LHCN-M2 (cell line): ENCODE measurements around the gene TYROBP. TPM values are rescaled to one million over a fixed set of nuclear protein-coding genes. Genes with fewer than 3 reads are reported as not detected.
"Not testable (repeated sequence)": the region's sequence is repeated elsewhere in the genome, so short reads cannot be mapped to it uniquely, and the experiment has no call there.

ENCODE experiments used
- DNase-seq: peaks from one replicate; pipeline ENCODE4 v3.0.0-alpha.2; 2012; ENCODE audit warnings: low read depth
- polyA plus RNA-seq: library from polyadenylated mRNA; unstranded; fragments of >200 nt; gene quantifications from one replicate; pipeline ENCODE4 v1.2.1, GENCODE V29; 2012; ENCODE audit warnings: missing spikeins
- total RNA-seq: library from RNA; depleted of rRNA; stranded (reverse); fragments of >200 nt; gene quantifications from 2 replicates; pipeline ENCODE4 v1.2.3, GENCODE V29; 2014; rRNA removed

The TYROBP gene
- total RNA-seq: not detected in 2 replicates
- not detected for polyA plus RNA-seq

DNA sequence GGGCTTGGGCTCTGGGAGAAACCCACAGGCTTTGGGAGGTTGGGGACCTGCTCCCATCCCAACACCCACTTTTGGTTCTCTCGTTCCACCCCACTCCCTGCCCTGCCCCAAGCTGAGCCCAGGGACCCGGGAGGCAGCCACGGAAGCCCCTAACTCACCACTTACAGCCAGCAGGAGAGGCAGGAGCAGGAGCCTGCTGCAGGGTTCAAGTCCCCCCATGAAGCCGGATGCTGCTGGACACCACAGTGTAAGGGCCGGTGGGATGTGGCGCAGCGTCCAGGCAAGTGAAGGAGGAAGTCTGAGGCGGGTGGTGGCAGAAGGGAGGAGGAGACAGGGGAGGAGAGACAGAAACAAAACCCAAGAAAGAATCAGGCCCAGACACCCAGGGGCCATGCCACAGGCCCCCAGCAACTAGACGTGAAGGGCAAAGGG is at the start of gene TYROBP:
Gene TYROBP (minus strand): TSS at position 286 of the 432 bp plus-strand sequence. CDS start 67 bp downstream, at position 219.
- no peak for DNase-seq

DNA sequence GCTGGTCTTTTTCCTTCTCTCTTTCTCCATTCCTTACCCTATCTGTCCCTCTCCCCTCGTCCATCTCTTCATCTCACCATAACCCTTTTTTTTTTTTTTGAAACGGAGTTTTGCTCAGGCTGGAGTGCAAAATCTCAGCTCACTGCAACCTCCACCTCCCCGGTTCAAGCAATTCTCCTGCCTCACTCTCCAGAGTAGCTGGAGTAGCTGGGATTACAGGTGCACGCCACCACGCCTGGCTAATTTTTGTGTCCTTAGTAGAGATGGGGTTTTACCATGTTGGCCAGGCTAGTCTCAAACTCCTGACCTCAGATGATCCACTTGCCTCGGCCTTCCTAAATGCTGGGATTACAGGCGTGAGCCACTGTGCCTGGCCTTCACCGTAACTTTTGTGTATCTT is 49.3 kb upstream of the TYROBP start:
- DNase-seq: not testable (repeated sequence)

DNA sequence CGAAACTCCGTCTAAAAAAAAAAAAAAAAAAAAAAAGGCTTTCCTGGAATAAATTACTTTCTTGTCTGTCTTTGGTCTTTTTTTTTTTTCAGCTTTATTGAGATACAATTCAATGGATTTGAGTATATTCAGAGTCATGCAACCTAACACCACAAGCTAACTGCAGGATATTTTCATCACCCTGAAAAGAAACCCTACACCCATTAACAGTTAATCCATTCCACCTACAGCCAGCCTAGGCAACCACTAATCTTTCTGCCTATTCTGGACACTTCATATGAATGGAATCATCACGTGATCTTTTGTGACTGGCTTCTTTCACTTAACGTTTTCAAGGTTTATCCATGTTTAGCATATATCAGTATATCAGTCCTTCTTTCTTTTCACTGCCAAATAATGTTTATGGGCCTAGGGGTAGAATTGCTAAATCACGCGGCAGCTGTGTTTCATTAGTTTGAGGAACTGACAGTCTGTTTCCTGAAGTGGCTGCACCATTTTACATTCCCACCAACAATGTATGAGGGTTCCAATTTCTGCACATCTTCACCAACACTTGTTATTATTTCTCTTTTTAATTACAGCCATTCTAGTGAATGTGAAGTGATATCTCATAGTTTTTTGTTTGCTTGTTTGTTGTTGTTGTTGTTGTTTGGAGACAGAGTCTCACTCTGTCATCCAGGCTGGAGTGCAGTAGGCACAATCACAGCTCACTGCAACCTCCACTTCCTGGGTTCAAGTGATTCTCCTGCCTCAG is 48.0 kb upstream of the TYROBP start:
- DNase-seq: peak; percentile 31

DNA sequence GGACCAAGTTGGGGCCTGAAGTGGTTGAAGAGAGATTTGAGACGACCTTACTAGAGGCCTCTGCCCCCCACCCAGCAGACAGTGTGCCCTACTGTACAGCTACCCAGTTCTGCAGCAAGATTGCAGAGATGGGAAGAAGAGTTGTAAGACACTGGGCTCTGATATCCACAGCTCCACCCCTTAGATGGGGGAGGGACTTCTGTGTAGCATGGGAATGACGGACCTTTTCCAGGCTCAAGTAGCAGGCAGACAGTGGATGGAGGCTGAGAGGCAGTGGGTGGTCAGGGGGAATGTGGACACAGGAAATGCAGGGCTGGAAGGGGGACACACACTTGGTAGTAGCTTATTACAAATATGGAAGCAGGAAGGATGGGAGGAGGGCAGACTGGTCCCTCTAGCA is 41.0 kb upstream of the TYROBP start:
- no peak for DNase-seq

DNA sequence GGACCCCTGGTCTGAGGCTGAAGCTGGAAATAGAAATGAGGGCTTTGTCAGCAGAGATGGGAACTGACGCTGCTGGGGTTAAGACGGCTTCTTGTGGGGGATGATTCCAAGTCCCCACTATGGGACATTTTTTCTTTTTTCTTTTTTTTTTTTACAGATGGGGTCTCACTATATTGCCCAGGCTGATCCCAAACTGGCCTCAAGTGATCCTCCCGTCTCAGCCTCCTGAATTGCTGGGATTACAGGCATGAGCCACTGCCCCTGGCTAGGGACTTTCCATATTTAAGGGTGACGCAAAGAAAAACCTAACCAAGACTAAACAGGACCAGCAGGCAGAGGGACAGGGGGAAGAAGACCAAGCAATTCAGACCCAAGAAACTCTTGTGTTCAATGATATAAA is 38.1 kb upstream of the TYROBP start:
- no peak for DNase-seq

DNA sequence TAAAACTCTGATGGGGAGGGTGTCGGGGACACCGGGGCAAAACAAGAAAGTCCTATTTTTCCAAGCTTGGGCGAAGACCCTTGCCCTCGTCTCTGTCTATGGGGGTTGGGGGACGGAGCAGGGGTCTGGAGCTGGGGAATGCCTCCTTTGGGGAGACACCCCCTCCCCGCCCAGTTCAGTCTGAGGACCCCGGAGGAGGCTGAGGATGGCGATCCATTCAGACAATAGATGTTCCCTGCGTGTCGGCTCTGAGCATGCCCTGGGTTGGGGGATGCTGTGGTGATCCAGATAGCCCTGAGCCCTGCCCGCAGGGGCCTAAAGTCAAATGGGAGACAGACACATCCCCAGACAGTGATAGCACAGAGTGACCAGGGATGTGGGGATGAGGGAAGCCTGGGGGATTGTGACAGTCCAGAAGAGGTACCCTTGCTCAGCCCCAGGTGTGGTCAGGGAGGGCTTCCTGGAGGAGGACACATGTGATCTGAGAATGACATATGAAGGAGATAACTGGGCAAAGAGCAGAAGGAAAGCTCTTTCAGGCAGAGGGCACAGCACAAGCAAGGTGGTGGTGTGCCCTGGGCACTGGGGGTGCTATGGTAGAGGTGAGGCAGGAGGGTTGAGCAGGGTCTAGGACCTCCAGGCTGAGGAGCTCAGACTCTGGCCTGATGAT is 37.2 kb upstream of the TYROBP start:
- no peak for DNase-seq

GRCh38 chr19:35944556-35944955 is 36.5 kb upstream of the TYROBP start:
- no peak for DNase-seq

DNA sequence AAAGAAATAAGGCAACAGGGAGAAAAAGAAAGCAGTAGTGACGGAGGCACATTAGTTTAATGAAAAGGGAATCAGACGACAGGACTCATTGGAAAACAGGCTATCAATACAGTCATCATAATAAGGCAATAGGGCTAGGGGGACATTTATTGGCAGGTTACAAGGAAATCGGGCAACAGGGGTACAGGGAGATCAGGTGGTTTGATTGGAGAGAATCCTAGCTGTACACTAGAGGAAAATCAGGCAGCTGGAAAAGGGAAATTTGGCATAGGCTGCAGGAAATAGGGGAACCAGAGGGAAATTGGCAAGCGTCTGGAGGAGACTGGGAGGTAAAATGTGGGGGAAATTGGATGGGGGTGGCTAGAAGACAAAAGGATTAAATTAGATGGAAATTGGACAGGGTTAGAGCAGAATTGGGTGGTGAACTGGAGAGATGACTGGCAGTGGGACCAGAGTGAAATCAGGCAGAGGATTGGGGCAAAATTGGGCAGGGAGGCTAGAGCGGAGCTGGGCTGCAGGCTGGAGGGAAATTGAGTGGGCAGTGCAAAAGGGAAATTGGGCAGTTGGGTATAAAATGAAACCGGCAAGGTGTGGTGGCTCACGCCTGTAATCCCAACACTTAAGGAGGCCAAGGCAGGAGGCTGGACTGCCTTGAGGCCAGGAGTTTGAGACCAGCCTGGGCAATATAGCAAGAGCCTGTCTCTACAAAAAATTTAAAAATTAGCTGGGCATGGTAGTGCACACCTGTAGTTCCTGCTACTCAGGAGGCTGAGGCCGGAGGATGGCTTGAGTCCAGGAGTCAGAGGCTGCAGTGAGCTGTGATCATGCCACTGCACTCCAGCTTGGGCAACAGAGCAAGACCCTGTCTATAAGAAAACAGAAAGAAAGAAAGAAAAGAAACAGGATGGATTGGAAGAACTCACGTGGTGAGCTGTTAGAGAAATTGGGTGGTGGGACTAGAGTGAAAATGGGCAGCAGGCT is 35.5 kb upstream of the TYROBP start:
- DNase-seq: no peak

DNA sequence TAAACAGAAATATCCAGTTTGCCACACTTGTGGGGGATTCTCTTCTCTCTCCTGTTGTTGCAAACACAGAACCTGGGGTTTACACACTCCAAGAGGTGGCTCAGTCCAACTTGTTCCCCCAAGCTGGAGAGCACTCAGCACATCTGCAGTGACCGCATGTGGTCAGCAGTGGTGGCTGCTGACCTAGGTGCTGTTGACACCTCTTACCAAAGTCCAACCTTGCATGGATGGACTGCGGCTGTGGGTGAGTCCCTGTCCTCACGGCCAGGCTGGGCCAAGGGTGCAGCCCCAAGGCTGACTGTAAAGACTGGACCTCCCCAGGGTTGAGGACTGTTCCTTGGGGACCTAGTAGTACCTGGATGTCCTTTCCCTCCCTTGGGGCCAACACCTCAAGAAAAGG is 34.1 kb upstream of the TYROBP start:
- DNase-seq: no peak

DNA sequence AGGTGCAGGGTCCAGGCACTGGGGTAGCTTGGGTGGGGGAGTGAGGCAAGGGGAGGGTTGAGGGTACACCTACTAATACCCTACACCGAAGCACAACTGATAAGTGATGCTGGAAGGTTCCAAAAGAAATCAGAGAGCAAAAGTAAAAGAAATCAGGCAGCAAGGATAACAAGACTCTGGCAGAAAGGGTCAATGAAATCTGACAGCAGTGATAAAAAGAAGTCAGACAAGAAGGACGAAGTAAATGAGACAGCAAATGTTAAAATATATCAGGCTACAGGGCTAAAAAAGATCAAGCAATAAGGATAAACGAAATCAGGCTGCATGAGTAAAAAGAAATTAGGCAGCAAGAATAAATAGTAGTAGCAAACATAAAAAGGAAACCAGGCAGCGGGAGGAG is 32.7 kb upstream of the TYROBP start:
- no peak for DNase-seq

- no peak for DNase-seq
These were observed 32.1 kb upstream of the TYROBP start for GRCh38 chr19:35940078-35940775.

GRCh38 chr19:35939307-35940077 is 31.4 kb upstream of the TYROBP start:
- DNase-seq: no peak

DNA sequence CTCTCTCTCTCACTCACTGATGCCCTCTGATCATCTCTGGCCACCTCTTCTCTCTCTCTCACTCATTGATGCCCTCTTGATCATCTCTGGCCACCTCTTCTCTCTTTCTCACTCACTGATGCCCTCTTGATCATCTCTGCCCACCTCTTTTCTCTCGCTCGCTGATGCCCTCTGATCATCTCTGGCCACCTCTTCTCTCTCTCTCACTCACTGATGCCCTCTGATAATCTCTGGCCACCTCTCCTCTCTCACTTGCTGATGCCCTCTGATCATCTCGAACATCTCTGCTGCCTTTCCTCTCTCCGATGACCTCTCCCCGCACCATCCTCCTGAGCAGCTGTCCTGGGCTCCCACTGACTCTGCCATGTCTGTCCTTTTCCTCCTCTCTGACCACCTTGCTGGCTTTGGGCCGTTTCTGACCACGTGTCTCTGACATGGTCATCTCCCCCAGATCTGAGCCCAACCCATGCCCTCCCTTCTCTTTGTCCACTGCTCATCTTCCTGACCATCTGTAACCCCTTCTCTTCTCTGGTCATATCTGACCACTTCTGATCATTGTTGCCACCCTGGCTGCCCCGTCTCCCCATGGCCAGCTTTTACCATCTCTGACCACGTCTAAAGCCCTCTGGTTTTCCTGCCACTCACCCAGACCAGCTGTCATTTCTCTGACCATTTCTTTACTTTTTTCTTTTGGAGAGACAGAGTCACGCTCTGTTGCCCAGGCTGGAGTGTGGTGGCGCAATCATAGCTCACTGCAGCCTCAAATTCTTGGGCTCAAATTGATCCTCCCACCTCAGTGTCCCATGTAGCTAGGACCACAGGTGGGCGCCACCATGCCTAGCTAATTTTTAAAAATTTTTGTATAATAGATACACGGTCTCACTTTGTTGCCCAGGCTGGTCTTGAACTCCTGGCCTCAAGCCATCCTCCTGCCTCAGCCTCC is 30.5 kb upstream of the TYROBP start:
- no peak for DNase-seq

DNA sequence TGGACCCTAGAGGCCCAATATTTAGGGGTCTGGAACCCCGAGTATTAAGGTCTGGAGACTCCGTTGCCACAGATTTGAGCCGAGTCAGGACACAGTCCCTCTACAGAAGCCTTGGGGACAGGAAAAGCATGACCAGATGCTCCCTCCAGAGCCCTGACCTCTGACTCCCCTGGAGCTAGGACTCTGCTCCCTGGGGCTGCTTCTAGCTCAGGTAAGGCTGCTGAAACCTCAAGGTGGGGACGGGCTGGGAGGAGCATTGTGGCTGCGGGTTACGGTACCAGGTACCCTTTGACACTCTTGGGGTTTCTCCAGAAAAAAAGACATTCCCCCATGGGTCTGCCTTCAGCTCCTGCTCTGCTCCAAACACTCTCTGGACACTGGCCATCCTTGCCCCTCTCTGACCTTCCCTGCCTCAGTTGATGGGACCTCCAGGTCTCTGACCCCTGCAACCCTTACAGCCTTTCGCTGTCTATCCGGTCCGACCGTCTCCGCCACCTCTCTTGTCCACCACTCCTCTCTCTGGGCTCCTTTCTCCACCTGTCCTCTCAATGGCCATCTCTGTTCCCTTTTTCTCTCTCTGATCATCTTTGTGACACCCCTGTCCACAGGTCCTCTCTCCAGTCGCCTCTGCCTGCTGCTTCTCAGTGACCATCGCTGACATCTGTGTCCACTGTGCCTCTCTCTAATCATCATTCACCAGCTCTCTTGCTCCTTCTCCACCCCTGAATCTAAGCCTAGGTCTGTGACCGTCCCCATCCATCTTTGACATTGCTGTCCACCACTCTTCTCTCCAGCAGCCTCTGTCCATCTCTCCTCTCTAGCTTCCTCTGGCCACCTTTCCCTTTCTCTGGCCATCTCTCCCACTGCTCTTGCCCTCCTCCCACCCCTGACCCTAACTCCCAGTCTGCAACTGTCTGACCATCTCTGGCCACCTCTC is 29.5 kb upstream of the TYROBP start:
- DNase-seq: no peak

DNA sequence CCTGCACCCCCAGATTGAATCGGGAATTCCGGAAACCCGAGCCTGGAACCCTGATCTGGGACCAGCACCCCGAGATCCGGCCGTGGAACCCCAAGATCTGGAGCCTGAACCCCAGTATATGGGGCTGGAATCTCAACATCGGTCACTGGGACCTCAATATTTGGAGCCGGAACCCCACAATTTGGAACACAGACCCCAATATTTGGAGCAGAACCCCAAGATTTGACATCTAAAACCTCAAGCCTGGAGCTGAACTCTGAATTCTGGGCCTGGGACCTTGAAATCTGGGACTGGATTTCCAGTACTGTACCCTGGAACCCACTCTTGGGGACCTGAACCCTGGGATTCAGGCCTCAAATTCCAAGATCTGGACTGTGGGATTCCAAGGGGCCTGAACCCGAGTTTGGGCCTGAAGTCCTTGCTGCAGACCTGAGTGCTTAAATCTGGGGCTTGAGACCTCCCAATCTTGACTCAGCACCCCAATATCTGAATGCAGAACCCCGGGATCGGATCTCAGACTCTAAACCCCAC is 28.7 kb upstream of the TYROBP start:
- DNase-seq: no peak

DNA sequence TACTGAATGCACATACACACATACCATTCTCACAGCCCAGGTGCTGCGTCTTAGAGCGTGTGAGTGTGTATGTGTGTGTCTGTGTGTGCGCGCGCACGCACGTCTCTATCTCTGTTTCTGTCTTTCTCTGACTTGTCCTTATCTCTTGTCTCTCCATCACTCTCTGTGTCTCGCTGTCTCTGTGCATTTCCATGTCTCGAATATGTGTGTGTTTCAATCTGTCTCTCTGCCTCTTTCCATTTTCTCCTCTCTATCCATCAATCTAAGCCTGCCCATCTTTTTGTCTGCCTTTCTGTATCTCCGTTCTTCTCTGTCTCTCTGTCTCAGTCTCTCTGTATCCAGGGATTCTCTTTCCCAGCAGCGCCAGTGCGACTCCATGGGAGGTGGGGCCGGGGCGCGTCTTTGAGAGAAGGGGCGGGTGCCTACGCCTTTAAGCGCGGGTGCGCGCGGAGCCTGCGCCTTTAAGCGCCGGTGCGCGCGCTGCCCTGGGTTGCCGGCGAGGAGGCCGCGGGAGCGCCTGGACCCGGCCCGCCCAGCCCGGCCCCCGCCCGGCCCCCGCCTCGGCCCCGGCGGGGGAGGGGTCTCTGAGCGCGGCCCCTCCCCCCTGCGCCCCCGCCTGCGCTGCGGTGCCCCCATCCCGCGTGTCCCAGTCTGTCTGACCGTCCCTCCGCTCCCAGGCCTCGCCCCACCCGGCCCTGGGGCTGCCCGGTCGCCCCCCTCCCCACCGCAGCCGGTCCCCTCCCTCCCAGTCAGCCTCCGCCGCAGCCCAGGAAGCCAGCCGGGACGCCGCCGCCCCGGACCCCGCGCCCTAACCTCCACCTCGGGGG is 28.0 kb upstream of the TYROBP start, which contains the start of gene LRFN3:
Gene LRFN3 (plus strand): TSS at position 464 of the 827 bp plus-strand sequence. CDS start 3,052 bp downstream, outside the sequence.
- peak; percentile 62 for DNase-seq
